GM23338 (cell line): ENCODE data around the gene KDM6A. TPM values are rescaled to one million over a fixed set of nuclear protein-coding genes. Genes with fewer than 3 reads are reported as not detected.

Experiments
- ATAC-seq: fragments of 200-7000 bp; cut with Tn5 transposase; 3 replicates; pipeline ENCODE4 v1.9.1; 2020
- DNase-seq: peaks from one replicate; pipeline ENCODE4 v3.0.0-alpha.2; 2015; ENCODE audit warnings: low spot score
- H2AFZ ChIP-seq: fragments of 200-600 bp; sonication (generic); 2 replicates; pipeline ENCODE4 v1.8.0; 2016; ENCODE audit warnings: antibody characterized with exemption, mild to moderate bottlenecking, moderate library complexity
- H3F3A ChIP-seq: fragments of 200-600 bp; sonication (generic); replicated peaks from 2 replicates; pipeline ENCODE4 v1.8.0; 2017; ENCODE audit warnings: antibody characterized with exemption, mixed run types, low read depth
- H3K27ac ChIP-seq: fragments of 200-600 bp; sonication (generic); 2 replicates; pipeline ENCODE4 v1.6.1; 2016; ENCODE audit warnings: low read depth
- H3K27me3 ChIP-seq: fragments of 200-600 bp; sonication (generic); 2 replicates; pipeline ENCODE4 v1.8.0; 2016; ENCODE audit warnings: mild to moderate bottlenecking, mixed run types, moderate library complexity; ENCODE audit not compliant: insufficient read depth
- H3K36me3 ChIP-seq: fragments of 200-600 bp; sonication (generic); 2 replicates; pipeline ENCODE4 v1.8.0; 2016; ENCODE audit warnings: mild to moderate bottlenecking; ENCODE audit not compliant: insufficient read depth
- H3K4me1 ChIP-seq: fragments of 200-600 bp; sonication (generic); 2 replicates; pipeline ENCODE4 v1.8.0; 2016; ENCODE audit warnings: mild to moderate bottlenecking, moderate library complexity; ENCODE audit not compliant: insufficient read depth
- H3K4me2 ChIP-seq: fragments of 200-600 bp; sonication (generic); 2 replicates; pipeline ENCODE4 v1.7.1; 2017; ENCODE audit warnings: mixed run types
- H3K4me3 ChIP-seq: fragments of 200-600 bp; sonication (generic); 2 replicates; pipeline ENCODE4 v1.6.1; 2016; ENCODE audit warnings: mixed run types
- H3K79me2 ChIP-seq: fragments of 200-600 bp; sonication (generic); replicated peaks from 2 replicates; pipeline ENCODE4 v1.8.0; 2017; ENCODE audit warnings: mild to moderate bottlenecking; ENCODE audit not compliant: insufficient read depth
- H3K9me2 ChIP-seq: fragments of 200-600 bp; sonication (generic); 2 replicates; pipeline ENCODE4 v1.8.0; 2017; ENCODE audit not compliant: insufficient read depth
- H4K20me1 ChIP-seq: fragments of 200-600 bp; sonication (generic); replicated peaks from 2 replicates; pipeline ENCODE4 v1.8.0; 2017; ENCODE audit warnings: mild to moderate bottlenecking; ENCODE audit not compliant: insufficient read depth
- H3K27ac Mint-ChIP-seq: 2 replicates; pipeline ENCODE4 v1.8.0; 2020; ENCODE audit warnings: inconsistent platforms, mild to moderate bottlenecking, moderate library complexity, mixed read lengths
- H3K27me3 Mint-ChIP-seq: 3 replicates; pipeline ENCODE4 v1.8.0; 2022; ENCODE audit warnings: low read depth, mild to moderate bottlenecking, moderate library complexity, mixed read lengths, inconsistent platforms; ENCODE audit not compliant: insufficient read depth, poor library complexity
- H3K36me3 Mint-ChIP-seq: 3 replicates; pipeline ENCODE4 v1.8.0; 2021; ENCODE audit warnings: low read depth, mild to moderate bottlenecking, inconsistent platforms, moderate library complexity, mixed read lengths
- H3K4me1 Mint-ChIP-seq: 3 replicates; pipeline ENCODE4 v1.8.0; 2020; ENCODE audit warnings: mild to moderate bottlenecking, inconsistent platforms, mixed read lengths
- H3K4me3 Mint-ChIP-seq: 3 replicates; pipeline ENCODE4 v1.8.0; 2021; ENCODE audit warnings: moderate library complexity, mild to moderate bottlenecking, inconsistent platforms, mixed read lengths
- H3K9me3 Mint-ChIP-seq: 3 replicates; pipeline ENCODE4 v1.8.0; 2020; ENCODE audit warnings: moderate library complexity, mild to moderate bottlenecking, inconsistent platforms, mixed read lengths
- ETS1 ChIP-seq: IDR thresholded peaks from 2 replicates; pipeline ENCODE4 v1.6.1; 2016; ENCODE audit warnings: antibody characterized with exemption
- EZH2 ChIP-seq: fragments of 200-600 bp; sonication (generic); IDR thresholded peaks from one replicate; pipeline ENCODE4 v1.8.0; 2017; ENCODE audit warnings: antibody characterized with exemption, mild to moderate bottlenecking, low read depth; ENCODE audit not compliant: unreplicated experiment
- EZH2phosphoT487 ChIP-seq: fragments of 200-600 bp; sonication (generic); IDR thresholded peaks from one replicate; pipeline ENCODE4 v1.8.1; 2018; ENCODE audit warnings: antibody characterized with exemption; ENCODE audit not compliant: unreplicated experiment
- JUNB ChIP-seq: IDR thresholded peaks from one replicate; pipeline ENCODE4 v1.6.1; 2016; ENCODE audit warnings: antibody characterized with exemption; ENCODE audit not compliant: unreplicated experiment
- NANOG ChIP-seq: IDR thresholded peaks from 2 replicates; pipeline ENCODE4 v1.6.1; 2016; ENCODE audit warnings: antibody characterized with exemption, borderline replicate concordance
- POLR2AphosphoS5 ChIP-seq: IDR thresholded peaks from 2 replicates; pipeline ENCODE4 v1.6.1; 2016; ENCODE audit warnings: antibody characterized with exemption, low read depth
- REST ChIP-seq: IDR thresholded peaks from one replicate; pipeline ENCODE4 v1.6.1; 2018; ENCODE audit warnings: antibody characterized with exemption; ENCODE audit not compliant: unreplicated experiment
- STAT1 ChIP-seq: IDR thresholded peaks from one replicate; pipeline ENCODE4 v1.6.1; 2016; ENCODE audit warnings: antibody characterized with exemption; ENCODE audit not compliant: unreplicated experiment
- ZNF114 ChIP-seq: fragments of 250-450 bp; sonication (Bioruptor Pico); IDR thresholded peaks from 2 replicates; pipeline ENCODE4 v1.5.0; 2020; ENCODE audit warnings: mild to moderate bottlenecking, moderate library complexity
- ZNF331 ChIP-seq: fragments of 250-450 bp; sonication (Bioruptor Pico); IDR thresholded peaks from 2 replicates; pipeline ENCODE4 v1.5.0; 2020; ENCODE audit warnings: low read depth, mild to moderate bottlenecking, moderate library complexity
- polyA plus RNA-seq: library from polyadenylated mRNA; unstranded; fragments of >200 nt; fragmentation: Nextera tagmentation; extraction: Ambion mirVana; gene quantifications from 2 replicates; pipeline ENCODE4 v1.2.1, GENCODE V29; 2016
- total RNA-seq: library from RNA; depleted of rRNA; stranded (reverse); fragments of >200 nt; shearing (Covaris generic); gene quantifications from 2 replicates; pipeline ENCODE4 v1.2.3, GENCODE V29; 2014
- TF ChIP-seq, protein P1 (sequence below), 2 experiments: fragments of 200-600 bp in 1 of 2; sonication (generic) in 1 of 2; conservative IDR thresholded peaks; 2 replicates each; pipeline versions ENCODE4 v1.5.1 to v1.6.1; 2016 to 2017; ENCODE audit warnings: antibody characterized with exemption in 2 of 2, low read depth in 2 of 2, mild to moderate bottlenecking in 2 of 2, moderate library complexity in 1 of 2
- TF ChIP-seq, protein P2 (sequence below): fragments of 250-450 bp; sonication (Bioruptor Pico); IDR thresholded peaks from 2 replicates; pipeline ENCODE4 v1.5.0; 2020; ENCODE audit warnings: mild to moderate bottlenecking, moderate library complexity

Gene KDM6A
- total and polyA plus RNA-seq, 2 experiments from 2014 or later, result 22.8 to 102 TPM

- TF ChIP-seq, protein P1, sequence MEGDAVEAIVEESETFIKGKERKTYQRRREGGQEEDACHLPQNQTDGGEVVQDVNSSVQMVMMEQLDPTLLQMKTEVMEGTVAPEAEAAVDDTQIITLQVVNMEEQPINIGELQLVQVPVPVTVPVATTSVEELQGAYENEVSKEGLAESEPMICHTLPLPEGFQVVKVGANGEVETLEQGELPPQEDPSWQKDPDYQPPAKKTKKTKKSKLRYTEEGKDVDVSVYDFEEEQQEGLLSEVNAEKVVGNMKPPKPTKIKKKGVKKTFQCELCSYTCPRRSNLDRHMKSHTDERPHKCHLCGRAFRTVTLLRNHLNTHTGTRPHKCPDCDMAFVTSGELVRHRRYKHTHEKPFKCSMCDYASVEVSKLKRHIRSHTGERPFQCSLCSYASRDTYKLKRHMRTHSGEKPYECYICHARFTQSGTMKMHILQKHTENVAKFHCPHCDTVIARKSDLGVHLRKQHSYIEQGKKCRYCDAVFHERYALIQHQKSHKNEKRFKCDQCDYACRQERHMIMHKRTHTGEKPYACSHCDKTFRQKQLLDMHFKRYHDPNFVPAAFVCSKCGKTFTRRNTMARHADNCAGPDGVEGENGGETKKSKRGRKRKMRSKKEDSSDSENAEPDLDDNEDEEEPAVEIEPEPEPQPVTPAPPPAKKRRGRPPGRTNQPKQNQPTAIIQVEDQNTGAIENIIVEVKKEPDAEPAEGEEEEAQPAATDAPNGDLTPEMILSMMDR (conservative IDR thresholded peaks at IDR 0.05; ENCODE audit: low read depth in 2 of 2), result no peak
- TF ChIP-seq JUNB, result no peak
- TF ChIP-seq ZNF331 (CRISPR knock-in tag), result no peak
- TF ChIP-seq REST, result no peak
- TF ChIP-seq ETS1, result no peak
- TF ChIP-seq EZH2phosphoT487, result no peak
- TF ChIP-seq STAT1, result no peak
- TF ChIP-seq NANOG, result no peak
- no peak for TF ChIP-seq EZH2
- no peak for TF ChIP-seq POLR2AphosphoS5
These were observed 43.2 kb upstream of the KDM6A start (continued) for GRCh38 chrX:44829832-44830231.

DNA sequence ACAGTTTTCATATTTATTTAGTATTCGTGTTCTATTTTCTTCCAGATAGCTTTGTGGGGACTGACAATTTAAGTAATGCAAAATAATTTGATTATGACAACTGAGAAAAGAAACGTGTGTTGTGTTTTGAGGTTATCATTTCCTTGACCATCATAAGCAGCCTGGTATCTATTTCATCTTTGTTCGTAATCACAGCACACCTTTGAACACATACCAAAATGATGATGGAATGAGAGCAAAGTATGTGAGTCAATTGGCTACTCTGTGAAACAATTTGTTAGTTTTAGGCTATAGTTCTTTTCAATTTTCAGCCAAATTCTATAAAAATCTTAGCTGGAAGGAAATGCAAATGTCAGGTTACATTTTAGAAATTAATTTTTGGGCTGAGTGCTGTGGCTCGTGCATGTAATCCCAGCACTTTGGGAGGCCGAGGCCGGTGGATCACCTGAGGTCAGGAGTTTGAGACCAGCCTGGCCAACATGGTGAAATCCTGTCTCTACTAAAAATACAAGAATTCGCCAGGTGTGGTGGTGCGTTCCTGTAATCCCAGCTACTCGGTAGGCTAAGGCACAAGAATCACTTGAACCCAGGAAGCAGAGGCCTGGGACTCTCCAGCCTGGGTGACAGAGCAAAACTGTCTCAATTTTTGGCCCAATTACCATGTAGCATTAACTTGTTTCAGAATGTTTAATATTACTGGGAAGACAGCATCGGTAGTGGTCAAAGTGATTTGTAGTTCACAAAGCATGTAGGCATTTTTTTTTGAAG, 30.3 kb upstream of the KDM6A start:
- Histone ChIP-seq H2AFZ (no peak overlapping the region), H4K20me1 (no peaks in the 10 kb centered on the region), H3K27me3 (no peaks in the 10 kb centered on the region), H3F3A (no peaks in the 10 kb centered on the region), H3K36me3 (no peaks in the 10 kb centered on the region), H3K4me2 (no peak overlapping the region), H3K79me2 (no peaks in the 10 kb centered on the region), H3K27ac (no peak overlapping the region), H3K9me2 (no peaks in the 10 kb centered on the region), H3K4me1 (no peaks in the 10 kb centered on the region), H3K4me3 (no peak overlapping the region)
- DNase-seq, result no peak
- peaks cover 2% of the 10 kb centered on the region for H3K27me3 Mint-ChIP-seq
- ATAC-seq, result no peak
- no peak overlapping the region for H3K27ac Mint-ChIP-seq
- no peaks in the 10 kb centered on the region for H3K4me1 Mint-ChIP-seq
- H3K36me3 Mint-ChIP-seq, result no peaks in the 10 kb centered on the region
- H3K4me3 Mint-ChIP-seq, result no peak overlapping the region
- no peaks in the 10 kb centered on the region; the same call in 2 of the 3 replicates for H3K9me3 Mint-ChIP-seq
- TF ChIP-seq EZH2 (no peak), POLR2AphosphoS5 (no peak), ZNF114 (no peak)
- TF ChIP-seq, protein P2, sequence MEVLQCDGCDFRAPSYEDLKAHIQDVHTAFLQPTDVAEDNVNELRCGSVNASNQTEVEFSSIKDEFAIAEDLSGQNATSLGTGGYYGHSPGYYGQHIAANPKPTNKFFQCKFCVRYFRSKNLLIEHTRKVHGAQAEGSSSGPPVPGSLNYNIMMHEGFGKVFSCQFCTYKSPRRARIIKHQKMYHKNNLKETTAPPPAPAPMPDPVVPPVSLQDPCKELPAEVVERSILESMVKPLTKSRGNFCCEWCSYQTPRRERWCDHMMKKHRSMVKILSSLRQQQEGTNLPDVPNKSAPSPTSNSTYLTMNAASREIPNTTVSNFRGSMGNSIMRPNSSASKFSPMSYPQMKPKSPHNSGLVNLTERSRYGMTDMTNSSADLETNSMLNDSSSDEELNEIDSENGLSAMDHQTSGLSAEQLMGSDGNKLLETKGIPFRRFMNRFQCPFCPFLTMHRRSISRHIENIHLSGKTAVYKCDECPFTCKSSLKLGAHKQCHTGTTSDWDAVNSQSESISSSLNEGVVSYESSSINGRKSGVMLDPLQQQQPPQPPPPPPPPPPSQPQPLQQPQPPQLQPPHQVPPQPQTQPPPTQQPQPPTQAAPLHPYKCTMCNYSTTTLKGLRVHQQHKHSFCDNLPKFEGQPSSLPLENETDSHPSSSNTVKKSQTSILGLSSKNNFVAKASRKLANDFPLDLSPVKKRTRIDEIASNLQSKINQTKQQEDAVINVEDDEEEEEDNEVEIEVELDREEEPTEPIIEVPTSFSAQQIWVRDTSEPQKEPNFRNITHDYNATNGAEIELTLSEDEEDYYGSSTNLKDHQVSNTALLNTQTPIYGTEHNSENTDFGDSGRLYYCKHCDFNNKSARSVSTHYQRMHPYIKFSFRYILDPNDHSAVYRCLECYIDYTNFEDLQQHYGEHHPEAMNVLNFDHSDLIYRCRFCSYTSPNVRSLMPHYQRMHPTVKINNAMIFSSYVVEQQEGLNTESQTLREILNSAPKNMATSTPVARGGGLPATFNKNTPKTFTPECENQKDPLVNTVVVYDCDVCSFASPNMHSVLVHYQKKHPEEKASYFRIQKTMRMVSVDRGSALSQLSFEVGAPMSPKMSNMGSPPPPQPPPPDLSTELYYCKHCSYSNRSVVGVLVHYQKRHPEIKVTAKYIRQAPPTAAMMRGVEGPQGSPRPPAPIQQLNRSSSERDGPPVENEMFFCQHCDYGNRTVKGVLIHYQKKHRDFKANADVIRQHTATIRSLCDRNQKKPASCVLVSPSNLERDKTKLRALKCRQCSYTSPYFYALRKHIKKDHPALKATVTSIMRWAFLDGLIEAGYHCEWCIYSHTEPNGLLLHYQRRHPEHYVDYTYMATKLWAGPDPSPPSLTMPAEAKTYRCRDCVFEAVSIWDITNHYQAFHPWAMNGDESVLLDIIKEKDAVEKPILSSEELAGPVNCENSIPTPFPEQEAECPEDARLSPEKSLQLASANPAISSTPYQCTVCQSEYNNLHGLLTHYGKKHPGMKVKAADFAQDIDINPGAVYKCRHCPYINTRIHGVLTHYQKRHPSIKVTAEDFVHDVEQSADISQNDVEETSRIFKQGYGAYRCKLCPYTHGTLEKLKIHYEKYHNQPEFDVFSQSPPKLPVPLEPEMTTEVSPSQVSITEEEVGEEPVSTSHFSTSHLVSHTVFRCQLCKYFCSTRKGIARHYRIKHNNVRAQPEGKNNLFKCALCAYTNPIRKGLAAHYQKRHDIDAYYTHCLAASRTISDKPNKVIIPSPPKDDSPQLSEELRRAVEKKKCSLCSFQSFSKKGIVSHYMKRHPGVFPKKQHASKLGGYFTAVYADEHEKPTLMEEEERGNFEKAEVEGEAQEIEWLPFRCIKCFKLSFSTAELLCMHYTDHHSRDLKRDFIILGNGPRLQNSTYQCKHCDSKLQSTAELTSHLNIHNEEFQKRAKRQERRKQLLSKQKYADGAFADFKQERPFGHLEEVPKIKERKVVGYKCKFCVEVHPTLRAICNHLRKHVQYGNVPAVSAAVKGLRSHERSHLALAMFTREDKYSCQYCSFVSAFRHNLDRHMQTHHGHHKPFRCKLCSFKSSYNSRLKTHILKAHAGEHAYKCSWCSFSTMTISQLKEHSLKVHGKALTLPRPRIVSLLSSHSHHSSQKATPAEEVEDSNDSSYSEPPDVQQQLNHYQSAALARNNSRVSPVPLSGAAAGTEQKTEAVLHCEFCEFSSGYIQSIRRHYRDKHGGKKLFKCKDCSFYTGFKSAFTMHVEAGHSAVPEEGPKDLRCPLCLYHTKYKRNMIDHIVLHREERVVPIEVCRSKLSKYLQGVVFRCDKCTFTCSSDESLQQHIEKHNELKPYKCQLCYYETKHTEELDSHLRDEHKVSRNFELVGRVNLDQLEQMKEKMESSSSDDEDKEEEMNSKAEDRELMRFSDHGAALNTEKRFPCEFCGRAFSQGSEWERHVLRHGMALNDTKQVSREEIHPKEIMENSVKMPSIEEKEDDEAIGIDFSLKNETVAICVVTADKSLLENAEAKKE (CRISPR knock-in tag), result no peak
